ENCODE results near the gene B3GAT2.
"Not testable (repeated sequence)": the region's sequence is repeated elsewhere in the genome, so short reads cannot be mapped to it uniquely, and the experiment has no call there.

Gene B3GAT2

GRCh38 chr6:70956451-70957283 is at the start of gene B3GAT2:
Gene B3GAT2, minus strand, starts transcription at chr6:70957060. Its CDS starts 631 bp downstream, at chr6:70956429.
- DNase-seq: no peak

GRCh38 chr6:70998148-70998547 is 41.3 kb upstream of the B3GAT2 start:
- DNase-seq: no peak

- no peak for DNase-seq
Observed at GRCh38 chr6:70997379-70997778, 40.5 kb upstream of the B3GAT2 start.

- no peak for DNase-seq
Observed at GRCh38 chr6:70996106-70996505, 39.2 kb upstream of the B3GAT2 start.

- DNase-seq: no peak
Observed at GRCh38 chr6:70995411-70995810, 38.6 kb upstream of the B3GAT2 start.

GRCh38 chr6:70991253-70991652 is 34.4 kb upstream of the B3GAT2 start:
- DNase-seq: no peak

GRCh38 chr6:70985156-70985555 is 28.3 kb upstream of the B3GAT2 start:
- DNase-seq: no peak

- no peak for DNase-seq
Observed at GRCh38 chr6:70982747-70983146, 25.9 kb upstream of the B3GAT2 start.

- no peak for DNase-seq
Observed at GRCh38 chr6:70980727-70981126, 23.9 kb upstream of the B3GAT2 start.

- DNase-seq: no peak
Observed at GRCh38 chr6:70973604-70974003, 16.7 kb upstream of the B3GAT2 start.

GRCh38 chr6:70967049-70967448 is 10.2 kb upstream of the B3GAT2 start:
- DNase-seq: no peak

- no peak for DNase-seq
Observed at GRCh38 chr6:70957284-70957617, 391 bp upstream of the B3GAT2 start.

- DNase-seq: no peak
Observed at GRCh38 chr6:70956191-70956450, 739 bp downstream of the B3GAT2 start.

GRCh38 chr6:70955441-70956190 is 1.2 kb downstream of the B3GAT2 start:
- peak; percentile 52 for DNase-seq

GRCh38 chr6:70954750-70955149 is 2.1 kb downstream of the B3GAT2 start:
- no peak for DNase-seq

- DNase-seq: no peak
Observed at GRCh38 chr6:70954176-70954575, 2.7 kb downstream of the B3GAT2 start.

- no peak for DNase-seq
Observed at GRCh38 chr6:70952608-70953165, 4.2 kb downstream of the B3GAT2 start.

- not testable (repeated sequence) for DNase-seq
Observed at GRCh38 chr6:70944321-70944720, 12.5 kb downstream of the B3GAT2 start.

- DNase-seq: no peak
Observed at GRCh38 chr6:70933853-70934252, 23.0 kb downstream of the B3GAT2 start.

GRCh38 chr6:70905742-70906141 is 51.1 kb downstream of the B3GAT2 start:
- no peak for DNase-seq

- DNase-seq: no peak
Observed at GRCh38 chr6:70903665-70904452, 53.0 kb downstream of the B3GAT2 start.

- no peak for DNase-seq
Observed at GRCh38 chr6:70901324-70901723, 55.5 kb downstream of the B3GAT2 start.

GRCh38 chr6:70900047-70900446 is 56.8 kb downstream of the B3GAT2 start:
- no peak for DNase-seq
